Left forelimb (tissue), 1 donor: Measurements from ENCODE around the gene ETFDH.
A peak's percentile ranks its signal among the peaks of the same experiment; 100 is the strongest.
"Not testable (repeated sequence)": the region's sequence is repeated elsewhere in the genome, so short reads cannot be mapped to it uniquely, and the experiment has no call there.

Experiments used
- DNase-seq: peaks from one replicate; pipeline ENCODE4 v3.0.0-alpha.2; 2018; ENCODE audit warnings: low spot score

ETFDH gene

GRCh38 chr4:158678767-158679166, 6.7 kb downstream of the ETFDH start:
- no peak for DNase-seq

GRCh38 chr4:158681629-158682028, 9.5 kb downstream of the ETFDH start:
- DNase-seq: no peak

GRCh38 chr4:158682066-158682465, 10.0 kb downstream of the ETFDH start:
- no peak for DNase-seq

- DNase-seq: no peak
These were observed 16.7 kb downstream of the ETFDH start for GRCh38 chr4:158688813-158689212.

- no peak for DNase-seq
These were observed 32.2 kb downstream of the ETFDH start for GRCh38 chr4:158704274-158704673.

- no peak for DNase-seq
These were observed 38.7 kb downstream of the ETFDH start for GRCh38 chr4:158710814-158711213.

- not testable (repeated sequence) for DNase-seq
These were observed 40.5 kb downstream of the ETFDH start for GRCh38 chr4:158712622-158713021.

- no peak for DNase-seq
These were observed 42.8 kb downstream of the ETFDH start for GRCh38 chr4:158714937-158715336.

GRCh38 chr4:158715802-158716201, 43.7 kb downstream of the ETFDH start:
- DNase-seq: no peak

- no peak for DNase-seq
These were observed 49.6 kb downstream of the ETFDH start for GRCh38 chr4:158721680-158722079.

GRCh38 chr4:158722291-158722916, 50.3 kb downstream of the ETFDH start:
- DNase-seq: no peak

- peak; percentile 93 for DNase-seq
These were observed 51.1 kb downstream of the ETFDH start, which contains the start of gene PPID for GRCh38 chr4:158722917-158723793. Gene PPID (minus strand): TSS chr4:158723396. CDS start chr4:158723288, 108 bp downstream.

GRCh38 chr4:158724637-158725036, 52.5 kb downstream of the ETFDH start:
- no peak for DNase-seq

- DNase-seq: no peak
These were observed 54.5 kb downstream of the ETFDH start for GRCh38 chr4:158726633-158727032.

GRCh38 chr4:158728236-158728635, 56.1 kb downstream of the ETFDH start:
- DNase-seq: no peak

- DNase-seq: no peak
These were observed 57.8 kb downstream of the ETFDH start for GRCh38 chr4:158729716-158730559.

- no peak for DNase-seq
These were observed 66.8 kb downstream of the ETFDH start for GRCh38 chr4:158738866-158739265.

- no peak for DNase-seq
These were observed 67.5 kb downstream of the ETFDH start for GRCh38 chr4:158739600-158739999.

GRCh38 chr4:158741326-158742021, 69.4 kb downstream of the ETFDH start:
- DNase-seq: no peak

- DNase-seq: not testable (repeated sequence)
These were observed 74.4 kb downstream of the ETFDH start for GRCh38 chr4:158746537-158746936.

GRCh38 chr4:158750379-158750778, 78.3 kb downstream of the ETFDH start:
- no peak for DNase-seq
